GM12864 (cell line): ENCODE measurements around the gene ZDHHC3.
A peak's percentile ranks its signal among the peaks of the same experiment; 100 is the strongest.
"Not testable (repeated sequence)": the region's sequence is repeated elsewhere in the genome, so short reads cannot be mapped to it uniquely, and the experiment has no call there.

Source experiments
- DNase-seq: peaks from one replicate; pipeline ENCODE4 v3.0.0-alpha.2; 2011; ENCODE audit warnings: low read depth
- H3K4me3 ChIP-seq: 2 replicates; pipeline ENCODE4 v1.5.1; 2011; ENCODE audit warnings: mild to moderate bottlenecking, low read depth, low read length, control low read depth
- TF ChIP-seq, protein P1 (sequence below): IDR thresholded peaks from 2 replicates; pipeline ENCODE4 v1.5.1; 2011; ENCODE audit warnings: low read depth, mild to moderate bottlenecking, moderate library complexity, low read length, control low read depth, inconsistent platforms; ENCODE audit errors: missing control alignments

Gene ZDHHC3

DNA sequence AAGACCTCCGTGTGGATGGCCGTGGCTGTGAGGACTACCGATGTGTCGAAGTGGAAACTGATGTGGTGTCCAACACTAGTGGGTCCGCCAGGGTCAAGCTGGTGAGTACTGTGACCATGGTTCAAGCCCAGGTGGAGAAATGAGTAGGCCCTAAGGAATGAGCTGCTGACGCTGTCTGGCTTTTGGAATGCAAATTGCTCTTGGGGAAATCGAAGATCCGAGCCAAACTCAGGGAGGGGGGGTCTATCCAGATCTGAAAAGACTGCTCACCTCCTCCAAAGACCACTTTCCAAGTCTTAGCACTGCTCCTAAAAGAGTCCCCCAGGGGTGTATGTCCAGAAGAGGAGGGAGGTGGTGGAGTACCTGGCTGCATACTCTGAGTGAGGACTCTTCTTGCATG lies 13.2 kb upstream of the ZDHHC3 start:
- TF ChIP-seq, protein P1, sequence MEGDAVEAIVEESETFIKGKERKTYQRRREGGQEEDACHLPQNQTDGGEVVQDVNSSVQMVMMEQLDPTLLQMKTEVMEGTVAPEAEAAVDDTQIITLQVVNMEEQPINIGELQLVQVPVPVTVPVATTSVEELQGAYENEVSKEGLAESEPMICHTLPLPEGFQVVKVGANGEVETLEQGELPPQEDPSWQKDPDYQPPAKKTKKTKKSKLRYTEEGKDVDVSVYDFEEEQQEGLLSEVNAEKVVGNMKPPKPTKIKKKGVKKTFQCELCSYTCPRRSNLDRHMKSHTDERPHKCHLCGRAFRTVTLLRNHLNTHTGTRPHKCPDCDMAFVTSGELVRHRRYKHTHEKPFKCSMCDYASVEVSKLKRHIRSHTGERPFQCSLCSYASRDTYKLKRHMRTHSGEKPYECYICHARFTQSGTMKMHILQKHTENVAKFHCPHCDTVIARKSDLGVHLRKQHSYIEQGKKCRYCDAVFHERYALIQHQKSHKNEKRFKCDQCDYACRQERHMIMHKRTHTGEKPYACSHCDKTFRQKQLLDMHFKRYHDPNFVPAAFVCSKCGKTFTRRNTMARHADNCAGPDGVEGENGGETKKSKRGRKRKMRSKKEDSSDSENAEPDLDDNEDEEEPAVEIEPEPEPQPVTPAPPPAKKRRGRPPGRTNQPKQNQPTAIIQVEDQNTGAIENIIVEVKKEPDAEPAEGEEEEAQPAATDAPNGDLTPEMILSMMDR, result no peak
- no peak for DNase-seq
- no peak overlapping the region for H3K4me3 ChIP-seq

DNA sequence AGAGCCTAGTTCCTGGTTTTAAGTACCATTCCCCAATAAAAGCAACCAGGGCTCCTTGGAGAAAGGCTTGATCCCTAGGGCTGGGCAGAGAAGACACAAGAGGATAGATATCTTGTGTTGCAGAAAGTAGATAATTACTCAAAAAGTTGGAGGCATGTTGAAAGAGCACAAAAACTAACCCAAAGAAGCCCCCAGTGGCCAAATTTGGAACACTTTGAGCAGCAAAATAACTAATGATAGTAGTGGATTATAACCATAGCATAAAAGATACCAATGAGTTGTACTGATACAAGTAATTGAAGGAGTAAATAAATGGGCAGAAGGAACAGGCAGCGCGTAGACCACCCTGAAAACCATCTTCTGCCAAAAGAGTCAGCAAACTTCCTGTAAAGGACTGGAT lies 12.1 kb upstream of the ZDHHC3 start:
- TF ChIP-seq, protein P1, result peak; percentile 49
- no peak for DNase-seq
- H3K4me3 ChIP-seq, result no peak overlapping the region

DNA sequence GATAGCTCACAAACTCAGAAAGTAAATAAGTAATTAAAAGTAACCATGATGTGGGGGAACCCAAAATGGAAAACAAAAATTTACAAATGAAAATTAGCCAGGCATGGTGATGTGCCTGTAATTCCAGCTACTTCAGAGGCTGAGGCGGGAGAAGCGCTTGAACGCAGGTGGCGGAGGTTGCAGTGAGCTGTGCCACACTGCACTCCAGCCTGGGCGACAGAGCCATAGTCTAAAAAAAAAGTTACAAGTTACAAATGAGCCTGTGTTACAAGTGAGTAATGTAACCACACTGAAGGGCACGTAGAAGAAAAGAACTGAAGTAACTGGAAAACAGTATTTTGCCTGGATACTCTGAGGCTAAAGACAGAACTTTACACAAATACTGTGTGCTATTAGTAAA lies 11.4 kb upstream of the ZDHHC3 start:
- H3K4me3 ChIP-seq, result no peak overlapping the region
- no peak for DNase-seq
- TF ChIP-seq, protein P1, result no peak

DNA sequence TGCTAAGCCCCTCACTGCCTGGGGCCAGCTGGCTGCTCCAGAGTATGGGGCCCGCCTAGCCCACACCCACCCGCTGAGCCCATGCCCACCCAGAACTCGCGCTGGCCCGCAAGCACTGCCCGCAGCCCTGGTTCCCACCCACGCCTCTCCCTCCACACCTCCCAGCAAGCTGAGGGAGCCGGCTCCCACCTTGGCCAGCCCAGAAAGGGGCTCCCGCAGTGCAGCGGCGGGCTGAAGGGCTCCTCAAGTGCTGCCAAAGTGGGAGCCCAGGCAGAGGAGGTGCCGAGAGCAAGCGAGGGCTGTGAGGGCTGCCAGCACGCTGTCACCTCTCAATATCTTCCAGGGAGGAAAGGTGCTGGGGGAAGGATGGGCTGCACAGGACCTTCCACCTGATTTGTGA lies 10.4 kb upstream of the ZDHHC3 start:
- not testable (repeated sequence) for DNase-seq, H3K4me3 ChIP-seq

DNA sequence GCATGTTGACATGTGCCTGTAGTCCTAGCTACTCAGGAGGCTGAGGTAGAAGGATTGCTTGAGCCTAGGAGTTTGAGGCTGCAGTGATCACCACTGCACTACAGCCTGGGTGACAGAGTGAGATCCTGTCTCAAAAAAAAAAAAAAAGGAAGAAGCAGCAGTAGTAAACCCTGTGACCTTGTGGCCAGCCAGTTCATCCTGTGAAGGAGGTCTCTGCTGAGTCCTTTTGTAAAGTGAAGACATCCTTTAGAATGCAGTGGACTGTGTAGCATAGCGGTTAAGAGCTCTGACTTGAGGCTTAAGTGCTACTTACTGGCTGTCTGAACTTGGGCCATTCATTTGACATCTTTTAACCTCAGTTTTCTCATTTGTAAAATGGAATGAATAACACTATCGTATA lies 8.4 kb upstream of the ZDHHC3 start:
- no peak for DNase-seq
- no peak overlapping the region for H3K4me3 ChIP-seq
- TF ChIP-seq, protein P1, result no peak

DNA sequence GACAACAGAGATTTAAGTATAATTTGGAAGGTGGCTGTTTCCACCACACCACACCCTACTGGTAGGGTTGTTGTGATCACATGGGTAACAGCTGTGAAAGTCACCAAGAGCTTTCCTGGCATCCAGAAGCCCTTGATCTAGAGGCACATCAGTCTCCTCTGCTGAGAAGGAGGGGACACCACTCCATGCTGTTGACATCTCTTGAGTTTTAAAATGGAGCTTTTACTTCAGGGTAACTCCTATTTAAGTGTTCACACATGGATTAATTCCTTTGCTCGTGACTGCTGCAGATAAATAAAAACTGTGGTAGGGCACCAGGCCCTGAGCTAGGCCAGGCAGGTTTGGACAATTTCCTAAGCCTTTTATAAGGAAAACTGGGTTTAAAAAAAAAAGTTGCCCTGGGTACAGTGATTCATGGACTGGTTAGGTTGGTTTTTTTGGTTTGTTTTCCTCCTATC lies 7.5 kb upstream of the ZDHHC3 start:
- H3K4me3 ChIP-seq, result no peak overlapping the region
- TF ChIP-seq, protein P1, result no peak
- DNase-seq, result no peak

DNA sequence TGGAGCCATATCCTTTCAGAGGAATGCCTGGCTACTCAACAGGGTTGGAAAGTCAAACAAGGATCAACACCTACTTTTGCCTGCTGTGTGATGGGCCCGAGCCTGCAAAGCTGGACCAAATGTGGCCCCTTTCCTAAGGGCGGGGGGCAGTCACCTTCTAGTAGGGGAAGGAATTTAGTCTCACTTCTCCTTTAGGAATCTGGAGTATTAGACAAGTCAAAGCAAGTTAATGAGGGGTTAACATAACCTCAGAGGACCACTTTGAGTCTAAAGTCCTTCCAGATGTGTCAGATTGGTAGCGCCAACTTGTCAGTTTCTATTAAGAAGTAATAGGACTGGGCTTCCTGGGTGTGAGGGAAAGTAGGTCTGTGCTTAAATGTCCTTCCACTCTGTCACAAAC lies 6.8 kb upstream of the ZDHHC3 start:
- DNase-seq, result no peak
- TF ChIP-seq, protein P1, result no peak
- no peak overlapping the region for H3K4me3 ChIP-seq

DNA sequence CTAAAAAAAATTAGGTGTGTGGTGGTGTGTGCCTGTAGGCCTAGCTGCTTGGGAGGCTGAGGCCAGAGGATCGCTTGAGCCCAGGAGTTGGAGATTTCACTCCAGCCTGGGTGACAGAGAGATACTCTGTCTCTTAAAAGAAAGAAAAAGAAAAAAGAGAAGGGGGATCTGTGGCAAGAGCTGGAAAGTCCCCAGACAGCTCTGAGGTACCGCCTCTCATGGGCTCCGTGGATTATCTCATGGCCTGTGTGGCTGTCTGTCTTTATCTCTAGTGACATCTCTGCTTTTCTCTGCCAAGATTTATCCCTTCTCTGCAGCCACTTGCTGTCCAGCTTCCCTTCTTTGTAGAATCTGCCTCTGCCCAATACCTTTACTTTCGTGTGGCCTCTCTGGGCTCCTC lies 5.8 kb upstream of the ZDHHC3 start:
- TF ChIP-seq, protein P1, result no peak
- H3K4me3 ChIP-seq, result no peak overlapping the region
- no peak for DNase-seq
